Measurements from ENCODE around the gene ALK. TPM values are rescaled to one million over a fixed set of nuclear protein-coding genes. Genes with fewer than 3 reads are reported as not detected.

Gene ALK
- total RNA-seq, 1 experiment from 2014 or later: not detected

- Histone ChIP-seq H3K4me3 (no peak overlapping the region), H3K9me3 (no peaks in the 10 kb centered on the region), H3K36me3 (no peaks in the 10 kb centered on the region), H3K27me3 (no peaks in the 10 kb centered on the region)
- no peak for DNase-seq
These were observed 99.8 kb downstream of the ALK start for GRCh38 chr2:29821591-29821990.

DNA sequence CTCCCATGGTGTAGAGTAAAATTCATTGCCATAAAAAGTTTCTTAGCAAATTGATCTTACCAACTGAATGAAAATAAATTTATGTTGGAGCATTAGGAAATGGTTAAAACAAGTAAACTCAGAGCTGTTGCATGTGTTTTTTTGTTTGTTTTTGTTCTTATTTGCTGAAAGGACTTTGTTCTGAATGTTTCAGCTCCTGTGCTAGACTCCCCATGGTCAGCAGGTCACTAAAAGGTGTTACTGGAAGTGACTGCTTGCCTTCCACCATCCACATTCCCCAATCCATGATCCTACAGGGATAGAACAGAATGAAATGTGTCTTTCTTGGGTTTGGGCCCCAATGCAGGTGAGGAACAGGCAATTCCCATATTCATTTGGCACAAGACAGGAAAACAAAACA is 101.8 kb downstream of the ALK start:
- no peaks in the 10 kb centered on the region for H3K36me3 ChIP-seq
- H3K4me3 ChIP-seq: no peak overlapping the region
- H3K27me3 ChIP-seq: no peaks in the 10 kb centered on the region
- DNase-seq: no peak
- no peaks in the 10 kb centered on the region for H3K9me3 ChIP-seq

- Histone ChIP-seq H3K9me3 (no peaks in the 10 kb centered on the region), H3K4me3 (no peak overlapping the region), H3K27me3 (no peaks in the 10 kb centered on the region), H3K36me3 (no peaks in the 10 kb centered on the region)
- no peak for DNase-seq
These were observed 103.3 kb downstream of the ALK start for GRCh38 chr2:29817801-29818680.

- no peak for DNase-seq
- H3K9me3 ChIP-seq: no peaks in the 10 kb centered on the region
- no peaks in the 10 kb centered on the region for H3K36me3 ChIP-seq
- no peaks in the 10 kb centered on the region for H3K27me3 ChIP-seq
- no peak overlapping the region for H3K4me3 ChIP-seq
These were observed 104.1 kb downstream of the ALK start for GRCh38 chr2:29817299-29817698.

DNA sequence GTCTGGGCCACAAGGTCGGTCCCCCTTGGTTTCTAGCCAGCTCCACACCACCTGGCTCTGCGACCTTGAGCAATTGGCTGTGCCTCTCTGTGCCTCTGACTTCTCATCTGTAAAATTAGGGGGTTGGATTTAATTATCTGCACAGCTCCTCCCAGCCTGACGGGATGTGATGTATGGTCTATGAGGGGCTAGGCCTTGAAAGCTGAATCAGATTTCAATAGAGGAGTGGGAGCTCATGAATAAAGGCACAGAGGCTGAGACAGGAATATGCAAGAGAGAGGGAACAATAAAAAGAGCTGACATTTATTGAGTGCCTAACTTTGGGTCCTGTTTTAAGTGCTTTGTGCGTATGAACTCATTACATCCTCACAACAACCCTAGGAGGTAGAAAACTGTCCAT is 104.7 kb downstream of the ALK start:
- DNase-seq: no peak
- Histone ChIP-seq H3K27me3 (no peaks in the 10 kb centered on the region), H3K9me3 (no peaks in the 10 kb centered on the region), H3K4me3 (no peak overlapping the region), H3K36me3 (no peaks in the 10 kb centered on the region)

- Histone ChIP-seq H3K4me3 (no peak overlapping the region), H3K9me3 (no peaks in the 10 kb centered on the region), H3K27me3 (no peaks in the 10 kb centered on the region), H3K36me3 (no peaks in the 10 kb centered on the region)
- DNase-seq: no peak
These were observed 110.0 kb downstream of the ALK start for GRCh38 chr2:29811378-29811777.

- no peak for DNase-seq
These were observed 110.4 kb downstream of the ALK start for GRCh38 chr2:29810956-29811355.

GRCh38 chr2:29808321-29808720 is 113.1 kb downstream of the ALK start:
- no peaks in the 10 kb centered on the region for H3K9me3 ChIP-seq
- no peaks in the 10 kb centered on the region for H3K36me3 ChIP-seq
- no peak overlapping the region for H3K4me3 ChIP-seq
- no peaks in the 10 kb centered on the region for H3K27me3 ChIP-seq
- no peak for DNase-seq

More at GRCh38 chr2:29810956-29811355, 110.4 kb downstream of the ALK start:
- Histone ChIP-seq H3K36me3 (no peaks in the 10 kb centered on the region), H3K27me3 (no peaks in the 10 kb centered on the region), H3K4me3 (no peak overlapping the region), H3K9me3 (no peaks in the 10 kb centered on the region)

DNA sequence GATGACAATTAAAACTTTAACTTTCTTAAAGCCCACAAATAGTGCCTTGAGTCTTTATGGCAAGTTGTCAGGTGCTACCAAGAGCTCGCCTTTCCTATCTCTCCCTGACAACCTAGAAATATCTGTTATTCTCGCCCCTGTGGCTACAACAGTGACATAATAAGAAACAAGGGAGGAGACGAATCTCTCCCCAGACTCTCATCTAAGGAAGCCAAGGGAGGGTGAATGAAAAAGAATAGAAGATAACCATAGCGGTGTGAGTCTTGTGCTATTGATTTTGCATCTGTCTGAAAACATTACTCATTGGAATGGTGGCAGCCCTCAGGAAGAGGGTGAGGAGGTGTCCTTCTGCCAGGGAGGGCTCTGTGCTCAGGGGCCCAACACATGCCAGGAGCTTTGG is 114.3 kb downstream of the ALK start:
- Histone ChIP-seq H3K9me3 (no peaks in the 10 kb centered on the region), H3K36me3 (no peaks in the 10 kb centered on the region), H3K27me3 (no peaks in the 10 kb centered on the region), H3K4me3 (no peak overlapping the region)
- no peak for DNase-seq

DNA sequence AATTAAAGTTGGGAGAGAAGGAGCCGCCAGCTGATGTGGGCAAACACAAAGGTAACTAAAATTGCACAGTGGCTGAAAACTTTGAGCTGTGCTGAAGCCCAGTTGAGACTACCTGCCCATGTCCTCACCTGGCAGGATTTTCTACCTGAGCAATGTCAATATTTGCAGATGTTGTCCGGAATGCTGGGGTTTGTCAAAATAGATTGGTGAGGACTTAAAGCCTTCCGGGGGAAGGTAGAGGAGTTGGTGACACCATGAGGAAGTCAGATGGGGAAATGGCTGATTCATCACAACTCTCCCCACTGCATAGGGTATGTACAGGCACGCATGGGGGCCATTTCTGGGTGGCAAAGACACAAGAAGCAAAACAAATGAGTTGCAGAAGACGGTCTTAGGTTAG is 114.9 kb downstream of the ALK start:
- no peaks in the 10 kb centered on the region for H3K9me3 ChIP-seq
- no peak for DNase-seq
- no peaks in the 10 kb centered on the region; the same call in 1 of the 2 replicates for H3K27me3 ChIP-seq
- no peak overlapping the region for H3K4me3 ChIP-seq
- H3K36me3 ChIP-seq: no peaks in the 10 kb centered on the region

- DNase-seq: no peak
- no peaks in the 10 kb centered on the region for H3K36me3 ChIP-seq
- H3K27me3 ChIP-seq: no peaks in the 10 kb centered on the region; the same call in 1 of the 2 replicates
- no peak overlapping the region for H3K4me3 ChIP-seq
- no peaks in the 10 kb centered on the region for H3K9me3 ChIP-seq
These were observed 116.7 kb downstream of the ALK start for GRCh38 chr2:29804671-29805070.

- Histone ChIP-seq H3K27me3 (no peaks in the 10 kb centered on the region; the same call in 1 of the 2 replicates), H3K36me3 (no peaks in the 10 kb centered on the region), H3K9me3 (no peaks in the 10 kb centered on the region), H3K4me3 (no peak overlapping the region)
- no peak for DNase-seq
These were observed 117.8 kb downstream of the ALK start for GRCh38 chr2:29803537-29803936.

DNA sequence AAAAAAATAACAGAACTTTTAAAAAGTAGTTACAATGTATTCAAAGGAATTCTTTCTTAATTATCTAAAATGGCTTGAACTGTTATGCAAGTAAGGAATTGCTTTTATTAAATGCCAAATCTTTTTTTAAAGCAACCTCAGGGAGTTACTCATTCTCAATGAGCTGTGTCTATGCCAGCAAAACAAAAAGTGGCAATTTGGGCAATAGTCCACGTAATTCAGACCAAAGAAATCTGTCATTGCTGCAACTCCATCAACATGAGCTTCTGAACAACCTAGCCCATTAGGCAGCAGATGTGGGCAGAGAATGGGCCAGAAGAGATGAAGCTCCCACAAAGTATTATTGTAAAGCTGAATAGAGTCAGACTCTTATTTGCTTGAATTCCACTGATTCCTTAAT is 118.4 kb downstream of the ALK start:
- DNase-seq: peak; percentile 8
- H3K36me3 ChIP-seq: no peaks in the 10 kb centered on the region
- H3K9me3 ChIP-seq: no peaks in the 10 kb centered on the region
- H3K4me3 ChIP-seq: no peak overlapping the region
- no peaks in the 10 kb centered on the region; the same call in 1 of the 2 replicates for H3K27me3 ChIP-seq

DNA sequence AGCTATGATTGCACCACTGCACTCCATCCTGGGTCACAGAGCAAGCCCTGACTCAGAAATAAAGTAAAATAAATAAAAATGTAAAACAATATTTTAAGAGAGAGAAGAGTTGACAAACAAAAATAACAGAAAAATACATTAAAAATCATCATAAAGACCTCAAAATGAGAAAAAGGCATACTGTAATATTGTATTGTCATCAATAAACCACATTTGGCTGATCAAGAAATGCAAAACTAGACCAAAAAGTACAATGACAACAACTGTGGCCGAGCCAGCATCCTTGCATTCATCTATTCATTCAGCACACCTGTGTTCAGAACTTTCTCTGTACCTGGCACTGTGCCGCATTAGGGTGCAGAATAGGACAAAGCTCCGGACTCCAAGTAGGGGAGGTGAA is 121.8 kb downstream of the ALK start:
- Histone ChIP-seq H3K27me3 (no peaks in the 10 kb centered on the region; the same call in none of the 2 replicates), H3K36me3 (no peaks in the 10 kb centered on the region), H3K9me3 (no peaks in the 10 kb centered on the region), H3K4me3 (no peak overlapping the region)
- no peak for DNase-seq

DNA sequence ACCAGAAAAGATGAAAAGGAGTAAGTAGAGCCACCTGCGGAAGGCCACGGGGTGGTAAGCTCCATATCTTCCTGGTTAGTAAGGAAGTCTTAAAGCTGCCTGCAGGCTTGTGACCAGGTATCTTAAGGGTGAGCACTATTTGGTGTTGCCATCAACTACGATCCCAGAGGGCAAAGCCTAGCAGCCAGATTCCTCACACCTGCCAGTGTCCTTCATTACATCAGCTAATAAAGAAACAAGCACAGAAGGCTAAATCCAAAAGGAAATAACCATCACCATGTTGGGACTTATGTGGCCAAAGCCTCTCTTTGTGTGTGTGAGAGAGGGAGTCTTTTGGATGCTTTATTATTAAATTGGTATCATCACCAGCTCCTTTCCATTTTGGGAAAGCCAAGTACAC is 123.5 kb downstream of the ALK start:
- Histone ChIP-seq H3K9me3 (no peaks in the 10 kb centered on the region), H3K36me3 (no peaks in the 10 kb centered on the region), H3K27me3 (no peaks in the 10 kb centered on the region; the same call in none of the 2 replicates), H3K4me3 (no peak overlapping the region)
- no peak for DNase-seq

GRCh38 chr2:29796446-29796845 is 124.9 kb downstream of the ALK start:
- H3K36me3 ChIP-seq: no peaks in the 10 kb centered on the region
- no peaks in the 10 kb centered on the region for H3K9me3 ChIP-seq
- no peak for DNase-seq
- peaks cover 2% of the 10 kb centered on the region for H3K27me3 ChIP-seq
- no peak overlapping the region for H3K4me3 ChIP-seq

DNA sequence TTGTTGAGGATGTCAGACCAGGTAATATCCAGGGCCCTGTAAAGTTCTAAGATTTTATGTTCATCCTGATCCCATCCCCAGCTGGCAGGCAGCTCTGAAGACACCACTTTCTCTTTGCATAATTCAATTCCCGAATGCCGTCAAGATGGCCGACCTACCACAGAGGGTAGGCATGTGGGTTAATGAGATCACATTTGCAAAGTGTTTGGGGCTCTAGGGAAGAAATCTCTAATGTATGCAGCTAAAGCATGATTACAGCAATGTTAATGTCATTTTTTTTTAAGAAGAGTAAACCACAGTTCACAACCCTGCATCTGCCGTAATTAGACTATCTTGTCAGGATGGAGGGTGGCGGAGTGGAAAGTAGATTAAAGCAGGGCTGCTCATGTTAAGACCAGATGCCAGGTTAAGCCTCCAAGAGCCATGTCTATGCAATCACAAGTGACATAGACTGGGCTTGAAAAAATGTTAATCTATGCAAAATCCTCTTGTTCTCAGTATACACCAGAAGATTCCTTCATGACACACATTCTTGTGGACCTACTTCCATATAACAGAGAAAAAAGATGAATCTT is 131.4 kb downstream of the ALK start:
- Histone ChIP-seq H3K4me3 (no peak overlapping the region), H3K9me3 (no peaks in the 10 kb centered on the region), H3K27me3 (0 out of 2 replicates have a peak, but pooled peaks cover 2% of the 10 kb centered on the region), H3K36me3 (no peaks in the 10 kb centered on the region)
- DNase-seq: no peak

Data from MG63 (cell line).